ENCODE data around the gene NCBP2.

NCBP2 gene

GRCh38 chr3:196936288-196936687, 6.0 kb downstream of the NCBP2 start:
- no peak for DNase-seq

- no peak for DNase-seq
Observed at GRCh38 chr3:196932600-196932999, 9.7 kb downstream of the NCBP2 start.

- DNase-seq: no peak
Observed at GRCh38 chr3:196931828-196932587, 10.3 kb downstream of the NCBP2 start.

GRCh38 chr3:196931157-196931556, 11.2 kb downstream of the NCBP2 start:
- no peak for DNase-seq

- DNase-seq: no peak
Observed at GRCh38 chr3:196927571-196928453, 14.5 kb downstream of the NCBP2 start.

- no peak for DNase-seq
Observed at GRCh38 chr3:196920733-196921132, 21.6 kb downstream of the NCBP2 start.

- DNase-seq: no peak
Observed at GRCh38 chr3:196918968-196919367, 23.4 kb downstream of the NCBP2 start.

GRCh38 chr3:196916995-196917394, 25.3 kb downstream of the NCBP2 start:
- no peak for DNase-seq

GRCh38 chr3:196916221-196916620, 26.1 kb downstream of the NCBP2 start:
- no peak for DNase-seq

GRCh38 chr3:196915375-196915774, 27.0 kb downstream of the NCBP2 start:
- DNase-seq: no peak

- no peak for DNase-seq
Observed at GRCh38 chr3:196914866-196915265, 27.5 kb downstream of the NCBP2 start.

GRCh38 chr3:196903740-196904139, 38.6 kb downstream of the NCBP2 start:
- no peak for DNase-seq

GRCh38 chr3:196902296-196902695, 40.0 kb downstream of the NCBP2 start:
- DNase-seq: no peak

- no peak for DNase-seq
Observed at GRCh38 chr3:196901768-196902167, 40.6 kb downstream of the NCBP2 start.

- DNase-seq: no peak
Observed at GRCh38 chr3:196896229-196896628, 46.1 kb downstream of the NCBP2 start.

- no peak for DNase-seq
Observed at GRCh38 chr3:196894557-196895295, 47.6 kb downstream of the NCBP2 start.

GRCh38 chr3:196889844-196890708, 52.3 kb downstream of the NCBP2 start:
- no peak for DNase-seq

- no peak for DNase-seq
Observed at GRCh38 chr3:196886144-196886543, 56.2 kb downstream of the NCBP2 start.
